ENCODE data around the gene EIF4H.
"Not testable (repeated sequence)": the region's sequence is repeated elsewhere in the genome, so short reads cannot be mapped to it uniquely, and the experiment has no call there.

Gene EIF4H

DNA sequence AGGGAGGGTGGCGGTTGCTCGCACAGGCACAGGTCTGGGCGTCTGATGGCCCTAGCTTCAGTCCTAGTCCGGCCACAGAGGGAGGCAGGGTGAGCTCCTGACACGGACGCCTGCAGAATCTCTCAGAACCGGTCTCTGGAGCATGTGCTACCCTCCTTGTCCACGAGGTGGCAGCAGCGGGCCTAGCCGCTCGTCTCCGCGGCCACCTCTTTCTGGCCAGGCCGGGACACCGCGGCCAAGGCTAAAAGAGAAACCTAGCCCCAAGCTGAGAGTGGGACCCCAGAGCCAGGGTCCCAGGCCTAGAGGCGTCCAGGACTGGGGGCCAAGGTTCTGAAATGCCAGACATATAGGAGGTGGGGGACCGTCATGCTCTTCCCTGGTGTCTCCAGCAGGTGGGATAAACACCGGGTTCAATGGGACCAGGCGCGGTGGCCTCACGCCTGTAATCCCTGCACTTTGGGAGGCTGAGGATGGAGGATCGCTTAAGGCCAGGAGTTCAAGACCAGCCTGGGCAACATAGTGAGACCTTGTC, 32.5 kb downstream of the EIF4H start:
- Histone ChIP-seq H3K36me3 (ENCODE audit: control insufficient read depth, insufficient read depth, low read length) (no peaks in the 10 kb centered on the region), H3K9ac (ENCODE audit: low read length) (no peak overlapping the region), H3K27me3 (ENCODE audit: control insufficient read depth, insufficient read depth, low read length) (peaks cover 3% of the 10 kb centered on the region), H3K4me1 (ENCODE audit: control insufficient read depth, insufficient read depth, low read length) (peaks cover 6% of the 10 kb centered on the region), H3K9me3 (ENCODE audit: control insufficient read depth, low read length) (no peaks in the 10 kb centered on the region), H3K4me3 (ENCODE audit: low read length) (no peak overlapping the region)

DNA sequence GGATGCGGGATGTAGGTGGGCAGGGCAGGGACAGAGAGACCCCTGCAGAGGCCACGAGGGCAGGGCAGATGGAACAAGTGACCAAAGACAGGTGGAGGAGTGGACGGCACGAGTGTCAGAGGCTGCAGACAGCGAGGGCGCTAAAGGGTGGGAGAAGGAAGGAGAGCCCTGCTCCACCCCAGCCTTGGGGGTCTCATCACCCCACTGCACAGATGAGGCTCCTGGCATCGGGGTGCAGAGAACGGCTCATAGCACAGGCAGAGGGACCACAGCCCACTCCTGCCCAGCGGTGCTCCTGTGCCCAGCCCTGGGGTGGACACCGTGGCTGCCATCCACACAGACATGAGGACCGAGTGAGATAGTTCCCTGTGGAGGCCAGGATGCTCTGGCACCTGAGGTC, 33.4 kb downstream of the EIF4H start:
- Histone ChIP-seq H3K4me3 (ENCODE audit: low read length) (no peak overlapping the region), H3K27me3 (ENCODE audit: control insufficient read depth, insufficient read depth, low read length) (peaks cover 3% of the 10 kb centered on the region), H3K9ac (ENCODE audit: low read length) (no peak overlapping the region), H3K4me1 (ENCODE audit: control insufficient read depth, insufficient read depth, low read length) (peaks cover 6% of the 10 kb centered on the region), H3K36me3 (ENCODE audit: control insufficient read depth, insufficient read depth, low read length) (no peaks in the 10 kb centered on the region), H3K9me3 (ENCODE audit: control insufficient read depth, low read length) (no peaks in the 10 kb centered on the region)

DNA sequence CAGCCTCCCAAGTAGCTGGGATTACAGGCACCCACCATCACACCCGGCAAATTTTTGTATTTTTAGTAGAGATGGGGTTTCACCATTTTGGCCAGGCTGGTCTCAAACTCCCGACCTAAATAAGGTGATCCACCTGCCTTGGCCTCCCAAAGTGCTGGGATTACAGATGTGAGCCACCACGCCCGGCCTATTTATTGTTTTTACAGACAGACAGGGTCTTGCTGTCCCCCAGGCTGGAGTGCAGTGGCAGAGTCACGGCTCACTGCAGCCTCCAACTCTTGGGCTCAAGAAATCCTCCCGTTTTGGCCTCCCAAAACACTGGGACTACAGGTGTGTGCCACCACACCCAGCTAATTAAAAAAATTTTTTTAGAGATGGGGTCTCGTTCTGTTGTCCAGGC, 34.1 kb downstream of the EIF4H start:
- not testable (repeated sequence) for H3K4me1 ChIP-seq (ENCODE audit: control insufficient read depth, insufficient read depth, low read length); H3K9ac ChIP-seq (ENCODE audit: low read length); H3K36me3 ChIP-seq (ENCODE audit: control insufficient read depth, insufficient read depth, low read length); H3K4me3 ChIP-seq (ENCODE audit: low read length); H3K27me3 ChIP-seq (ENCODE audit: control insufficient read depth, insufficient read depth, low read length); H3K9me3 ChIP-seq (ENCODE audit: control insufficient read depth, low read length)

DNA sequence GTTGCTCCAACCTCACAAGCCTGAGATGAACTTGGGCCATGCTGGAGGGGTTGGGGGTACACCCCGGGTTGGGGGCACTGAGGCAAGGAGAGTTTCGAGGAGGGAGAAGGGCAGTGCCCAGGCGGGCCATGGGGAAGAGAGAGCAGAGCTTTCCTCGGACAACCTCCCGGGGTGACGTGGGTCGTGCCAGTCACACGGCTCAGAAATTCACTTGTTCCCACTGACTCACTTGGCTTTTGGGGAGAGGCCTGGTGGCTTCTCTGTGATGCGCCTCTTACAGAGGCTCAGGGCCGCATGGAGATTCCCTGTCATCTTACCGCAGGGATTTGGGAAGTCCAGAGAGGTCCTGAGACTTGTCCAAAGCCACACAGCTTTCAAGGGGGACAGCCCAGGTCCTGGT, 38.5 kb downstream of the EIF4H start:
- H3K4me3 ChIP-seq (ENCODE audit: low read length): no peak overlapping the region
- H3K9me3 ChIP-seq (ENCODE audit: control insufficient read depth, low read length): no peaks in the 10 kb centered on the region
- H3K4me1 ChIP-seq (ENCODE audit: control insufficient read depth, insufficient read depth, low read length): no peaks in the 10 kb centered on the region
- no peaks in the 10 kb centered on the region for H3K27me3 ChIP-seq (ENCODE audit: control insufficient read depth, insufficient read depth, low read length)
- no peak overlapping the region for H3K9ac ChIP-seq (ENCODE audit: low read length)
- no peaks in the 10 kb centered on the region for H3K36me3 ChIP-seq (ENCODE audit: control insufficient read depth, insufficient read depth, low read length)

DNA sequence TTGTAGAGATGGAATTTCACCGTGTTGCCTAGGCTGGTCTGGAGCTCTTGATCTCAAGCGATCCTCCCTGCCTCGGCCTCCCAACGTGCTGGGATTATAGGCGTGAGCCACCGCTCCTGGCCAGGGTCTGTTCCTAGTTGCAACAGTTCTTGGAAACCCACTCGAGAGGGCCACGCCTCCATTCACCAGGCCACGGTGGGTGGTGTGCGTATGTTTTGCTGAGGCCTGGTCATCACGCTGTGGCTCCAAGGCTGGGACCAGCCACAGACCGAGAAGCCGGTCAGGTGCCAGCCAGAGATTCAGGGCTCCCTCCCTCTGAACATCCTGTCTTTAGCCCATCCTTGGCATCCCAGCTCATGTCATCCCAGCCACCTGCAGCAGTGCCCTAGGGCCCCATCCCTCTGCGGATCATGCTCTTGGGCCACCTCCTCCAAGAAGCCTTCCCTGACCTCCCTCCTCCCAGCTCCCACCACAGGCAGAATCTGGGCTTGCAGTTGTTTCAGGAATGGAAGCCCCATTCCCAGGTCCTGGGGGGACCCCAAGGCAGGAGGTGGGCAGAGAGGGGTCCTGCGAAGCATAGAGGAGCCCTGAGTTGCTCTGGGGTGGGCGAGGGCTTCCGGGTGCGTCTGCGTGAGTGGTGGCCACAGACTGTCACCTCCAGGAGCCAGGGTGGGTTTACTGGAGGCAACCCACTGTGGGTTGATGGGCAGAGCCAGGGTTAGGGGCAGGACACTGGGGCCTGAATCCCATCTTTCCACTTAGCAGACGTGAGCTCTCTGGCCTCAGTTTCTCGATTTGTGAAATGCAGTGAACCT, 40.9 kb downstream of the EIF4H start:
- no peaks in the 10 kb centered on the region for H3K27me3 ChIP-seq (ENCODE audit: control insufficient read depth, insufficient read depth, low read length)
- H3K4me3 ChIP-seq (ENCODE audit: low read length): no peak overlapping the region
- H3K4me1 ChIP-seq (ENCODE audit: control insufficient read depth, insufficient read depth, low read length): no peaks in the 10 kb centered on the region
- no peaks in the 10 kb centered on the region for H3K36me3 ChIP-seq (ENCODE audit: control insufficient read depth, insufficient read depth, low read length)
- no peaks in the 10 kb centered on the region for H3K9me3 ChIP-seq (ENCODE audit: control insufficient read depth, low read length)
- no peak overlapping the region for H3K9ac ChIP-seq (ENCODE audit: low read length)

DNA sequence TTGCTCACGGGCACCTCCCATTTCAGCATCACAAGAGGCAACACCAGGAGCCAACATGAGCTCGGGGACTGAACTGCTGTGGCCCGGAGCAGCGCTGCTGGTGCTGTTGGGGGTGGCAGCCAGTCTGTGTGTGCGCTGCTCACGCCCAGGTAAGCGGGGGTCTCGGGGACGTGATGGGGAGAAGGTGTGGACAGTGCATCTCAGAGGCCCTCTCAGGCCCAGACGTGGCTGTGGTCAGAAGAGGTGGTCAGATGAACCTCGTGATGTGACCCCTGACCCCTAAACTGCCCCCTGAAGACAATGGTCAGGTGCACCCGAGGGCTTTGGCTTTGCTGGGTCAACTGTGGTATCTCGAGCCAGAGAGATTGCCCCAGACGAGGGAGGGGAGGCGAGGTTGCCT, 41.8 kb downstream of the EIF4H start:
- Histone ChIP-seq H3K27me3 (ENCODE audit: control insufficient read depth, insufficient read depth, low read length) (no peaks in the 10 kb centered on the region), H3K4me1 (ENCODE audit: control insufficient read depth, insufficient read depth, low read length) (no peaks in the 10 kb centered on the region), H3K36me3 (ENCODE audit: control insufficient read depth, insufficient read depth, low read length) (no peaks in the 10 kb centered on the region), H3K9ac (ENCODE audit: low read length) (no peak overlapping the region), H3K4me3 (ENCODE audit: low read length) (no peak overlapping the region), H3K9me3 (ENCODE audit: control insufficient read depth, low read length) (no peaks in the 10 kb centered on the region)

DNA sequence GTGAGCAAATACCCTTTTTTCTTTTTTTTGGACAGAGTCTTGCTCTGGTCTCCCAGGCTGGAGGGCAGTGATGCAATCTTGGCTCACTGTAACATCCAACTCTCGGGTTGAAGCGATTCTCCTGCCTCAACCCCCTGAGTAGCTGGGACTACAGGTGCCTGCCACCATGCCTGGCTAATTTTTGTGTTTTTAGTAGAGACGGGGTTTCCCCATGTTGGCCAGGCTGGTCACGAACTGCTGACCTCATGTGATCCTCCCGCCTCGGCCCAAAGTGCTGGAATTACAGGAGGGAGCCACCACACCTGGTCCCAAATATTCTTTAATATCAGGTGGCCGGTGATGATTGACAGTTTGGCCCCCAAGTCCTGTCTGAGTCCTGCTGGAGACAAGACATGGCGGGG, 42.2 kb downstream of the EIF4H start:
- no peaks in the 10 kb centered on the region for H3K4me1 ChIP-seq (ENCODE audit: control insufficient read depth, insufficient read depth, low read length)

DNA sequence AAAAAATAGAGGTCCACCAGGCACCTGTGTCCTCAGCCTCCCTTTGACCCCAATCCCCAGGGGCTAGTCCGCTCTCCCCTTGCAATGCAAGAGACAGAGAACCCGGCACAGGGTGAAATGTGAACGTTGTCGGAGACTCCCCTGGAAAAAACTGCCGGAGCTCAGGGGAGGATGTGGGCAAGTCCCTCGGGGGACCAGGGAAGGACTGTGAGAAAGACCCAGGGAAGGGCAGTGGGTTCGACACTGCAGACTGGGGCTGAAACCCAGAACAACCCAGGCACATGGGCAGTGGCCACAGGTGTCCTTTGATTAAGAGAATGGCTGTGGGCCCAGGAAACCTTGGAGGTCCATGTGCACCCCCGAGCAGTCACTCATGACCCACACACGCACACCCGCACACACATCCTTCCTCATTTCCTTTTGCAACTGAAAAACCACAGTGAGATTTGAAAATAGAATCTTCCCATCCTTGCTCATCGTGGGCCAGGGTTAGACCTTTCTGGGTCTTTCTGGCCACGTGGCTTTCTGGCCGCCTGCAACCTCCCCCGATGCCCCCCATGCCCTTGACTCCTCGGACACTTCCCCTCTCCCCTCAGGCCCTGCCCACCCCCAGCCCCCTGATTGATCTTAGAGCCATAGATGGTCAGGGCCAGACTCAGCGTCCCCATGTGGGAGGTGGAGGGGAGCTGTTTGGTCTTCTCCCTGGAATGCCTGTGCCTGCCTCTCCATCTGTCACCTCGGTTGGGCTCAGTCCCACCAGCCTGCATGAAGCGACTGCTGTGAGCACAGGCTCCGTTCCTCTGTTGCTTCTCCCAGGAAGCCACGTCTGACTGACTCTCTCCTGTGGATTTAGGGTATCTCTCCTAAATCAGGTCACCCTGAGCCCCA, 43.5 kb downstream of the EIF4H start:
- Histone ChIP-seq H3K27me3 (ENCODE audit: control insufficient read depth, insufficient read depth, low read length) (no peaks in the 10 kb centered on the region), H3K4me3 (ENCODE audit: low read length) (no peak overlapping the region), H3K9ac (ENCODE audit: low read length) (no peak overlapping the region), H3K9me3 (ENCODE audit: control insufficient read depth, low read length) (no peaks in the 10 kb centered on the region), H3K36me3 (ENCODE audit: control insufficient read depth, insufficient read depth, low read length) (no peaks in the 10 kb centered on the region), H3K4me1 (ENCODE audit: control insufficient read depth, insufficient read depth, low read length) (no peaks in the 10 kb centered on the region)

More for the DNA sequence above, 42.2 kb downstream of the EIF4H start:
- Histone ChIP-seq H3K36me3 (ENCODE audit: control insufficient read depth, insufficient read depth, low read length) (no peaks in the 10 kb centered on the region), H3K27me3 (ENCODE audit: control insufficient read depth, insufficient read depth, low read length) (no peaks in the 10 kb centered on the region), H3K9me3 (ENCODE audit: control insufficient read depth, low read length) (no peaks in the 10 kb centered on the region), H3K4me3 (ENCODE audit: low read length) (no peak overlapping the region), H3K9ac (ENCODE audit: low read length) (no peak overlapping the region)

DNA sequence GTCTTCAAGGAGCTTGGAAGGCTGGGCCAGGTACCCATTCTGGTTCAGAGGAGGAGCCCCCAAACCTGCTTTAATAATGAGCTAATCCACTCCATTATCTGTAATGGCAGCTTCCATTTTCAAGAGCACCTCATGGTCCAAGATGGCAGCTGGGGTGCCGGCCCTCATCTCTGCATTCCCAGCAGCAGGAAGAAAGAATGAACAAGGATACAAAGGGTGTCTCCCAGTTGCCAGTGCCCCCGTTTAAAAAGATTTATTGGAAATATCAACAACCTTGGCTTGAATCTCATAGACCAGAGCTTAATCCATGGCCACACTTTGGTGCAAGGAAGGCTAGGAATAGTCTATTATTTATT, 44.2 kb downstream of the EIF4H start:
- Histone ChIP-seq H3K4me1 (ENCODE audit: control insufficient read depth, insufficient read depth, low read length) (no peaks in the 10 kb centered on the region), H3K4me3 (ENCODE audit: low read length) (no peak overlapping the region), H3K27me3 (ENCODE audit: control insufficient read depth, insufficient read depth, low read length) (no peaks in the 10 kb centered on the region), H3K9me3 (ENCODE audit: control insufficient read depth, low read length) (no peaks in the 10 kb centered on the region), H3K36me3 (ENCODE audit: control insufficient read depth, insufficient read depth, low read length) (no peaks in the 10 kb centered on the region), H3K9ac (ENCODE audit: low read length) (no peak overlapping the region)

DNA sequence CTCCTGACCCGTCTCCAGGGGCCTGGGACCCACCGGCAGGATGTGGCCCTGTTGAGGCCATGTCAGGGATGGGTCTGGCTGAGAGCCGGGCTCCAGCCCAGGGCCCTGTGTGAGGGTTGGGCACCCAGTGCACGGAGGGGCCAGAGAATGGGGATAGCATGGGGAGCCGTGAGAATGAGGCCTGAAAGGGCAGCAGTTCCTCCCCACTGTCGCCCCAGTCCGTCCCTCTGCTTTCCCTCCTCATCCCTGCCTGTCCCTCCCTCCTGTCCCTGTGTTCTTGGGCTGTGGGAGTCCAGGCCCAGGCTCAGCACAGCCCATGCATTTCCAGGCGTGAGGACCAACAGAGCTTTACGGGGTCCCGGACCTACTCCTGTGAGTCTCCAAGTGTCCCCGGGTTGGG, 45.3 kb downstream of the EIF4H start:
- Histone ChIP-seq H3K4me3 (ENCODE audit: low read length) (no peak overlapping the region), H3K27me3 (ENCODE audit: control insufficient read depth, insufficient read depth, low read length) (no peaks in the 10 kb centered on the region), H3K36me3 (ENCODE audit: control insufficient read depth, insufficient read depth, low read length) (no peaks in the 10 kb centered on the region), H3K9me3 (ENCODE audit: control insufficient read depth, low read length) (no peaks in the 10 kb centered on the region), H3K9ac (ENCODE audit: low read length) (no peak overlapping the region), H3K4me1 (ENCODE audit: control insufficient read depth, insufficient read depth, low read length) (no peaks in the 10 kb centered on the region)

DNA sequence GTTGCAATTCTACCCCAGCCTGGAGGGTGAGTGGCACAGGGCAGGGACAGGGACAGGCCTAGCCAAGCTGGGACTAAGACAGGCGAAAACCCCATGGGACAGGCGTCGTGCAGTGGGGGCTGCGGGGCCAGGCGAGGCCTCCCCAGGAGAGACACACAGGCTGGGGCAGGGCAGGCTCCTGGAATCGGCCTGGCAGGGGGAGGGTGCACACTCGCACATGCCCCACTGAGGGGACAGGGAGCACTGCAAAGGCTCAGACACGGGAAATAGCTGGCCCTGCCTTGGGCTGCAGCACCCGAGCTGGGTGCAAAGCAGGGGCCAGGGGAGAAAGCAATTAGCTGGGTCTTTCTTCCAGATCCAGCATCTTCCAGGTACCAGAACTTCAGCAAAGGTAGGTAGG, 46.1 kb downstream of the EIF4H start:
- Histone ChIP-seq H3K4me1 (ENCODE audit: control insufficient read depth, insufficient read depth, low read length) (no peaks in the 10 kb centered on the region), H3K9me3 (ENCODE audit: control insufficient read depth, low read length) (no peaks in the 10 kb centered on the region), H3K27me3 (ENCODE audit: control insufficient read depth, insufficient read depth, low read length) (no peaks in the 10 kb centered on the region), H3K9ac (ENCODE audit: low read length) (no peak overlapping the region), H3K36me3 (ENCODE audit: control insufficient read depth, insufficient read depth, low read length) (no peaks in the 10 kb centered on the region), H3K4me3 (ENCODE audit: low read length) (no peak overlapping the region)

DNA sequence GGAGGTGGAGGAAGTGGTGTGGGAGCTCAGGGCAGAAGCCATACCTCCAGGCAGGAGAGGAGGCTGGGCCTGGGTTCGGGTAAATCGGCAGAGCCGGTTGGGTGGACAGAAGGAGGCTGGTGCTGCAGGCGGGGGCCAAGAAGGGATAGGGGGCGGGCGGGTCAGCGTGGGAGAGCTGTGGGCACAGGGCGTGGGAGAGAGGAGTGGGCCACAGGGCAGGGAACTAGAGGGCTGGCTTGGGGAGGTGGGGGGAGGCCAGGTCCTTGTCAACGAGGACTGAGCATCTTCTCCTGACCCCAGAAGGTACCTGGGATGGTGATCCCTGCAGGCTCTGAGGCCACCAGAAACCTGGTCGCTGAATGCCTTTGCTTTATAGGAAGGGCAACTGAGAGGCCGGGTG, 47.6 kb downstream of the EIF4H start:
- Histone ChIP-seq H3K4me3 (ENCODE audit: low read length) (no peak overlapping the region), H3K9me3 (ENCODE audit: control insufficient read depth, low read length) (no peaks in the 10 kb centered on the region), H3K9ac (ENCODE audit: low read length) (no peak overlapping the region), H3K36me3 (ENCODE audit: control insufficient read depth, insufficient read depth, low read length) (no peaks in the 10 kb centered on the region), H3K27me3 (ENCODE audit: control insufficient read depth, insufficient read depth, low read length) (no peaks in the 10 kb centered on the region), H3K4me1 (ENCODE audit: control insufficient read depth, insufficient read depth, low read length) (no peaks in the 10 kb centered on the region)
